GM19328 (cell line): ENCODE results near the gene CLCA4.
A peak's percentile ranks its signal among the peaks of the same experiment; 100 is the strongest.

Experiments used
- ATAC-seq: cut with Tn5 transposase; IDR thresholded peaks from one replicate; pipeline ENCODE4 v1.9.1; 2021; ENCODE audit warnings: mild to moderate bottlenecking, moderate library complexity; ENCODE audit not compliant: unreplicated experiment

The CLCA4 gene

GRCh38 chr1:86616871-86617270 lies 70.0 kb downstream of the CLCA4 start:
- ATAC-seq = peak; percentile 100

GRCh38 chr1:86618358-86618757 lies 71.5 kb downstream of the CLCA4 start:
- ATAC-seq = no peak

- ATAC-seq = no peak
Observed at GRCh38 chr1:86619313-86619712, 72.4 kb downstream of the CLCA4 start.

- no peak for ATAC-seq
Observed at GRCh38 chr1:86621286-86621685, 74.4 kb downstream of the CLCA4 start.
